DLD1 (cell line): ENCODE data around the gene RTCA.
"Not testable (repeated sequence)": the region's sequence is repeated elsewhere in the genome, so short reads cannot be mapped to it uniquely, and the experiment has no call there.

Experiments used
- in situ Hi-C: cut with HindIII; loops from 2 replicates; pipeline ENCODE4 v1.10.0; 2017; ENCODE audit warnings: low sequenced_read_pairs

Gene RTCA

GRCh38 chr1:100258427-100258826 is 7.6 kb upstream of the RTCA start:
- in situ Hi-C loops, result not testable (repeated sequence)

- in situ Hi-C loops, result no loop called here
These were observed 4.3 kb upstream of the RTCA start for GRCh38 chr1:100261686-100262085.

DNA sequence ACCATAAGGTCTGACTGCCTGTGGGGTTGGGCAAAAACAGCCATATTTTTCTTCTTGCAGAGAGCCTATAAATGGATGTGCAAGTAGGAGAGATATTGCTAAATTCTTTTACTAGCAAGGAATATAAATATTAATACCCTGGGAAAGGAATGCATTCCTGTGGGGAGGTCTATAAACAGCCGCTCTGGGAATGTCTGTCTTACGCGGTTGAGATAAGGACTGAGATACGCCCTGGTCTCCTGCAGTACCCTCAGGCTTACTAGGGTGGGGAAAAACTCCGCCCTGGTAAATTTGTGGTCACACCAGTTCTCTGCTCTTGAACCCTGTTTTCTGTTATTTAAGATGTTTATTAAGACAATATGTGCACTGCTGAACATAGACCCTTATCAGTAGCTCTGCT is 1.9 kb upstream of the RTCA start:
- in situ Hi-C loops, result not testable (repeated sequence)

- in situ Hi-C loops, result no loop called here
These were observed 470 bp upstream of the RTCA start for GRCh38 chr1:100265562-100265930.

DNA sequence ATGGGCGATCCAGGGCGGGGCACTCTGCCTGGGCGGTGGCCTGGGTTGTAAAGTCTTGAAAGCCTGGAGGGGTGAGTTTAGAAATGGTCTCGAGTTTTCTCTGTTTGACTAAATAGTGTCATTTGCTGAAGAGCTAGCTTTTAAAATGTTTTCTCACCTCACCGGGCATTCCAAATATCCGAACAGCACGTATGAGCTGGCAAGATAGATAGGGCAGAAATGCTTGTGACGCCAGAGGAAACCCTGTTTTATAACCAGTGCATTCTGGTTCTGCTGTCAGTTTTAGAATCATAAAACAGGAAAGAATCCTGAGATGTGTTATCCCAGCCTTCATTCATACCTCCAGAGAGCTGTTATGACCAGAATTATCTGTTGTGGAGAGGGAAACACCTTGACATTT is 725 bp downstream of the RTCA start:
- in situ Hi-C loops, result no loop called here

GRCh38 chr1:100267284-100267683 is 1.3 kb downstream of the RTCA start:
- in situ Hi-C loops, result no loop called here

DNA sequence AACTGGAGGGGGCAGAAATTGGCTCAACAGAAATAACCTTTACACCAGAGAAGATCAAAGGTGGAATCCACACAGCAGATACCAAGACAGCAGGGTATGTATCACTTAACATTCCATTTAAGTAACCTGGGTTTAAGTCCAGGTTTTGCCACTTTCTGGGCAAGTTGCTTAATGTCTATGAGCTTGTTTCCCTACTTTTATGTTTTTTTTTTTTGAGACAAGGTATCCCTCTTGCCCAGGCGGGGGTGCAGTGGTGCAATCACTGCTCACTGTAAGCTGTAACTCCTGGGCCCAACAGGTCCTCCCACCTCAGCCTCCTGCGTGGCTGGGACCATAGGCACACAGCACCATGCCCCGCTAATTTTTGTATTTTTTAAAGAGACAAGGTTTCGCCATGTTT is 2.2 kb downstream of the RTCA start:
- in situ Hi-C loops, result no loop called here

- in situ Hi-C loops, result no loop called here
These were observed 11.8 kb downstream of the RTCA start for GRCh38 chr1:100277866-100278265.

DNA sequence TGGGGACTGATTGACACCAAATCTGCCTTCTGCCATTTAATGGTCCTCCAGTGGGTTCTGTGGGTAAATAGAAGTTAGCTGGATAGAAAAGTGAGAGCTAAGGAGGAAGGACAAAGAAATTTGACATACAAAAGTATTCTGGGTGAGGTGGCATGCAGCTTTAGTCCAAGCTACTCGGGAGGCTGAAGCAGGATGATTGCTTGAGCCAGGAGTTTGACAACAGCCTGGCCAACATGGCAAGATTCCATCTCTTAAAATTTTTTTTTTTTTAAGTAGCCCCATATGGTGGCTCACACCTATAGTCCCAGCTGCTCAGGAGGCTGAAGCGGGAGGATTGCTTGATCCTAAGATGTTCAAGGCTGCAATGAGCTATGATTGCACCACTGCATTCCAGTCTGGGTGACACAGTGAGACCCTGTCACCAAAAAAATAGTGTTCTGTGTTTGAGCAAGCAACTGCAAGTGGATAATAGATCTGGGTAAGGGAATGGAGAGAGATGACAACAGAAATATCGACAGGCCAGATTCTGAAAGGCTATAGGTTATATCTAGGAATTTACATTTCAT is 13.4 kb downstream of the RTCA start:
- in situ Hi-C loops, result no loop called here

DNA sequence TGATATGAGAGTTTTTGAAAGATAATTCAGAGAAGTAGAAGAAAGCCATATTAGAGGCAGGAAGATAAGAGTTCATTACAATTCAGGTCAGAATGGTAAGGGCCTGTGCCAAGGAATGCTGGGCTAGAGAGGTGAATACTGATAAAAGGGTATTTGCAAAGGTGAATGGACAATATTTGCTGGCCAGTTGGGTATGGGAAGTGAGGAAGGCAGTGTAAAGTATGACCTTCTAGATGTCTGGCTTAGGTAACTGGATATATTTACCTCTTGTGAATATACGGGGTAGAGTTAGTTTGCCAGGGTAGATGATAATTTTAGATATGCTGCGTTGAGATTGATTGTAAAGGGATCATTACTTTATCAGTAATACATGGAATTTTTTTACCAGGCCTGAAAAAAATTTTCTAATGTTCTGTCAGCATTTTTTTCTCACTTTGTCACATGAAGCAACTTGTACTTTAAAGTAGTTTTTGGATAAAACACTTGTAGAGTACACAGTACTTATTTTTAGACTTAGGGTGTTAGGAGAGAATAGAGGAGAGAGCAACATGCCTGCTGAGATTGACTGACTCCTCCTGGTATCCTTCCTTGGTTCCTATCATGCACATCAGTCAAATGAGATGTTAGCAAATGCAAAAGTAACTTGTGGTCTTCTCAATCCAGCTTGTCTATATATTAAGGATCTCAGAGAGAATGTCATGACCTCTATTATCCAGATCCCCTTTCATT is 14.1 kb downstream of the RTCA start:
- in situ Hi-C loops, result no loop called here

DNA sequence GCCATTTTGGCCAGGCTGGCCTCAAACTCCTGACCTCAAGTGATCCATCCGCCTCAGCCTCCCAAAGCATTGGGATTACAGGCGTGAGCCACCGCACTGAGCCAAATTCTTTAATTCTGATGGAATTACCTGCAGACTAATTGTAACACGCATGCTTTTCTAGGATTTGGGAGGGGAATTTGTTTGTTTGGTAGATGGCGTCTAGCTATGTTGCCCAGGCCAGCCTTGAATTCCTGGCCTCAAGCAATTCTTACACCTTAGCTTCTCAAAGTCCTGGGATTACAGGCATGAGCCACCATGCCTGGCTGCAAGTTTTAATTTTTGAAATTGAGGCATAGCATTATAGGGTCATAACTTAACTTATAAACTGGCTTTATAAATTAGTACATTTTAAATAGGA is 18.6 kb downstream of the RTCA start:
- in situ Hi-C loops, result no loop called here

- in situ Hi-C loops, result no loop called here
These were observed 21.1 kb downstream of the RTCA start for GRCh38 chr1:100287162-100287561.

- in situ Hi-C loops, result no loop called here
These were observed 24.3 kb downstream of the RTCA start for GRCh38 chr1:100290291-100290690.

DNA sequence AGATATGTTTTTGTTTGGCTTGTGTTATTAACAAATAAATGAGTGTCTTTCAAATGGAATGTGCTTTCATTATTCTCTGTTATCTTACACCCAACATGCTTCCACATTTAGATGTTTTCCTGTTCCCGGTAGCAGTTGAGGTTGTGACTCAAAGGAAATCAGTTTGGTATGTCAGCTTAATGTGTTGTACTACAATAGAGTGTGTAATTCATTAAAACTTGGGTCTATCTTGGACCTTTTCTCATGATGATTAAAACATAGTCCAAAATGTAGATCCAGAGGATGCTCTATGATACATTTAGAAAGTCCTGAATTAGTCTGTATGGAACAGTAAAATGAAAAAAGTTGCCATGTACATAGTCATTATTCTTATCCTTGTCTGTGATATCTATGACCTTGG is 26.7 kb downstream of the RTCA start:
- in situ Hi-C loops, result no loop called here

DNA sequence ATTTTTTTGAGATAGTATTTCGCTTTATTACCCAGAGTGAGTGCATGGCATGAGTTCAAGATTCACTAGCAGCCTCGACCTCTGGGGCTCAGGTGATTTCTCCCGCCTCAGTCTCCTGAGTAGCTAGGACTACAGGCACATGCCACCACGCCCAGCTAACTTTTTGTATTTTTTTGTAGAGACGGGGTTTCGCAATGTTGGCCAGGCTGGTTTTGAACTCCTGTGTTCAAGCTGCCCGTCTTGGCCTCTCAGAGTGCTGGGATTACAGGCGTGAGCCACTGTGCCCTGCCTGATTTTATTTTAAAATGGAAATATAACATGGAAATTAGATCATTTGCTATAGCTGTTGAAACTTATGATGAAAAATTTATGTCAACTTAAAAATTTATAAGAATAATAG is 30.1 kb downstream of the RTCA start:
- in situ Hi-C loops, result no loop called here

GRCh38 chr1:100296997-100297396 is 31.0 kb downstream of the RTCA start:
- in situ Hi-C loops, result not testable (repeated sequence)

DNA sequence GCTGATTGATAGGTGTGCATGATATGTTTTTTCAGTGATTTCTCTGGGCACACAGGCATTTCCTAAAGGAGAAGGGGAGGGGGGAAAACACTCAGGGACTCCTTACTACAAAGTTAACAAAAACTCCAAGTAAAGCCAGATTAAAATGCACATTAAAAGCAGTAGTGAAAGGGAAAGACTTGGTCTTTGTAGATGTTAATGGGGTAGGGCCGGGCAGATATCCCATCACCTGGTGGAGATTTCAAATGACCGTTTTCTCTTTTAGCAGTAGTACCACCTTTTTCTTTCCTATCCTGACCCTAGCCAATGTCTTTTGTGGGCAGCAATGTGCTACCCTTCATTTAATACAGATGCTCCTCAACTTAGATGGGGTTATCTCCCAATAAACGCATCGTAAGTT is 32.5 kb downstream of the RTCA start:
- in situ Hi-C loops, result no loop called here

GRCh38 chr1:100299521-100300222 is 33.7 kb downstream of the RTCA start:
- in situ Hi-C loops, result no loop called here

GRCh38 chr1:100300691-100301090 is 34.7 kb downstream of the RTCA start:
- in situ Hi-C loops, result no loop called here

- in situ Hi-C loops, result no loop called here
These were observed 36.7 kb downstream of the RTCA start for GRCh38 chr1:100302739-100303138.

DNA sequence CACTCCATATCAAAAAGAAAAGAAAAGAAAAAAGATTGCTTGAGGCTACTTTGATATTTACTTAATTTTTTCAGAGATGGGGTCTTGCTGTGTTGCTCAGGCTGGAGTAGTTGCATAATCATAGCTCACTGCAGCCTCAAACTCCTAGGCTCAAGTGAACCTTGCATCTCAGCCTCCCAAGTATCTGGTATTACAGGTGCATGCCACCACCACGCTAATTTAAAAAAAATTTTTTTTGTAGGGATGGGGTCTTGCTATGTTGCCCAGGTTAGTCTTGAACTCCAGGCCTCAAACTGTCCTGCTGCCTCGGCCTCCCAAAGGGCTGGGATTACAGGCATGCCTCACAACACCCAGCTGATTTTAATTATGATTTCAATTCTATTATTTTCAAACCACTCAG is 38.2 kb downstream of the RTCA start:
- in situ Hi-C loops, result no loop called here

GRCh38 chr1:100304921-100305320 is 38.9 kb downstream of the RTCA start:
- in situ Hi-C loops, result no loop called here
